MG63 (cell line): ENCODE results near the gene LRRC26. TPM values are rescaled to one million over a fixed set of nuclear protein-coding genes. Genes with fewer than 3 reads are reported as not detected.
A peak's percentile ranks its signal among the peaks of the same experiment; 100 is the strongest.

ENCODE experiments used
- DNase-seq: peaks from one replicate; pipeline ENCODE4 v3.0.0-alpha.2; 2020
- H3K27me3 ChIP-seq: fragments of 250-450 bp; sonication (Bioruptor Pico); 2 replicates; pipeline ENCODE4 v1.5.1; 2020; ENCODE audit warnings: mild to moderate bottlenecking, moderate library complexity
- H3K36me3 ChIP-seq: fragments of 250-450 bp; sonication (Bioruptor Pico); 2 replicates; pipeline ENCODE4 v1.5.1; 2020; ENCODE audit warnings: mild to moderate bottlenecking, moderate library complexity
- H3K4me3 ChIP-seq: fragments of 250-450 bp; sonication (Bioruptor Pico); 2 replicates; pipeline ENCODE4 v1.5.1; 2020; ENCODE audit warnings: mild to moderate bottlenecking, moderate library complexity
- H3K9me3 ChIP-seq: fragments of 250-450 bp; sonication (Bioruptor Pico); 2 replicates; pipeline ENCODE4 v1.5.1; 2020; ENCODE audit warnings: mild to moderate bottlenecking, moderate library complexity
- total RNA-seq: library from RNA; depleted of rRNA; stranded (reverse); fragments of >200 nt; shearing (Covaris generic); gene quantifications from 2 replicates; pipeline ENCODE4 v1.2.3, GENCODE V29; 2014; ENCODE audit warnings: low replicate concordance; rRNA removed

The LRRC26 gene
- total RNA-seq: not detected in 2 replicates

GRCh38 chr9:137169896-137170358 is at the start of gene LRRC26:
TSS of gene LRRC26 (minus strand) at chr9:137170051. CDS start at chr9:137169943, 108 bp downstream.
- peaks cover 26% of the 10 kb centered on the region for H3K27me3 ChIP-seq
- no peaks in the 10 kb centered on the region for H3K9me3 ChIP-seq
- no peak for DNase-seq
- no peak within 1 kb of the TSS; the same call in 1 of the 2 replicates for H3K4me3 ChIP-seq
- no peaks in the 10 kb centered on the region for H3K36me3 ChIP-seq

GRCh38 chr9:137218754-137219271 is 49.0 kb upstream of the LRRC26 start:
- peak; percentile 46 for DNase-seq
- Histone ChIP-seq H3K27me3 (no peaks in the 10 kb centered on the region), H3K9me3 (no peaks in the 10 kb centered on the region), H3K36me3 (no peaks in the 10 kb centered on the region; the same call in 1 of the 2 replicates), H3K4me3 (no peak overlapping the region)

GRCh38 chr9:137218212-137218753 is 48.4 kb upstream of the LRRC26 start:
- H3K9me3 ChIP-seq: no peaks in the 10 kb centered on the region
- no peak for DNase-seq
- H3K4me3 ChIP-seq: no peak overlapping the region

GRCh38 chr9:137217276-137218211 is 47.7 kb upstream of the LRRC26 start:
- H3K27me3 ChIP-seq: no peaks in the 10 kb centered on the region
- no peak for DNase-seq
- H3K36me3 ChIP-seq: peaks cover 2% of the 10 kb centered on the region; the same call in 1 of the 2 replicates
- no peak overlapping the region for H3K4me3 ChIP-seq
- H3K9me3 ChIP-seq: no peaks in the 10 kb centered on the region

More at GRCh38 chr9:137218212-137218753, 48.4 kb upstream of the LRRC26 start:
- Histone ChIP-seq H3K36me3 (no peaks in the 10 kb centered on the region; the same call in 1 of the 2 replicates), H3K27me3 (no peaks in the 10 kb centered on the region)

- no peak for DNase-seq
- Histone ChIP-seq H3K36me3 (peaks cover 2% of the 10 kb centered on the region; the same call in 1 of the 2 replicates), H3K27me3 (no peaks in the 10 kb centered on the region), H3K4me3 (no peak overlapping the region), H3K9me3 (no peaks in the 10 kb centered on the region)
Measured at GRCh38 chr9:137216188-137216965, 46.5 kb upstream of the LRRC26 start.

GRCh38 chr9:137215196-137215986 is 45.5 kb upstream of the LRRC26 start:
- Histone ChIP-seq H3K36me3 (peaks cover 2% of the 10 kb centered on the region; the same call in 1 of the 2 replicates), H3K4me3 (no peak overlapping the region), H3K27me3 (no peaks in the 10 kb centered on the region), H3K9me3 (no peaks in the 10 kb centered on the region)
- DNase-seq: no peak

- DNase-seq: no peak
- no peak overlapping the region for H3K4me3 ChIP-seq
- H3K9me3 ChIP-seq: no peaks in the 10 kb centered on the region
- H3K36me3 ChIP-seq: peaks cover 2% of the 10 kb centered on the region; the same call in 1 of the 2 replicates
- no peaks in the 10 kb centered on the region for H3K27me3 ChIP-seq
Measured at GRCh38 chr9:137214620-137215019, 44.8 kb upstream of the LRRC26 start.

- Histone ChIP-seq H3K27me3 (no peaks in the 10 kb centered on the region), H3K36me3 (peaks cover 2% of the 10 kb centered on the region; the same call in 1 of the 2 replicates), H3K9me3 (no peaks in the 10 kb centered on the region), H3K4me3 (no peak overlapping the region)
- DNase-seq: no peak
Measured at GRCh38 chr9:137213160-137214060, 43.6 kb upstream of the LRRC26 start.

- Histone ChIP-seq H3K36me3 (peaks cover 5% of the 10 kb centered on the region), H3K9me3 (no peaks in the 10 kb centered on the region), H3K4me3 (no peak overlapping the region), H3K27me3 (no peaks in the 10 kb centered on the region)
- no peak for DNase-seq
Measured at GRCh38 chr9:137212520-137212919, 42.7 kb upstream of the LRRC26 start.

- Histone ChIP-seq H3K36me3 (peaks cover 13% of the 10 kb centered on the region), H3K27me3 (no peaks in the 10 kb centered on the region), H3K9me3 (no peaks in the 10 kb centered on the region), H3K4me3 (no peak overlapping the region)
- no peak for DNase-seq
Measured at GRCh38 chr9:137211532-137211931, 41.7 kb upstream of the LRRC26 start.

- peaks cover 17% of the 10 kb centered on the region for H3K36me3 ChIP-seq
- H3K4me3 ChIP-seq: peak overlapping the region; percentile 82
- no peaks in the 10 kb centered on the region for H3K9me3 ChIP-seq
- DNase-seq: no peak
- H3K27me3 ChIP-seq: no peaks in the 10 kb centered on the region
Measured at GRCh38 chr9:137206602-137207001, 36.8 kb upstream of the LRRC26 start.

- H3K9me3 ChIP-seq: no peaks in the 10 kb centered on the region
- DNase-seq: peak; percentile 90
- H3K27me3 ChIP-seq: no peaks in the 10 kb centered on the region
- H3K36me3 ChIP-seq: peaks cover 17% of the 10 kb centered on the region
- peak within 1 kb of the TSS; percentile 82 for H3K4me3 ChIP-seq
Measured at GRCh38 chr9:137205126-137206069, 35.5 kb upstream of the LRRC26 start, which contains the start of the genes NDOR1 and TMEM203. TSS of gene NDOR1 (plus strand) at chr9:137205700. CDS start at chr9:137205778, 78 bp downstream. TSS of gene TMEM203 (minus strand) at chr9:137205648. CDS start at chr9:137205414, 234 bp downstream.

- DNase-seq: no peak
- Histone ChIP-seq H3K9me3 (no peaks in the 10 kb centered on the region), H3K27me3 (no peaks in the 10 kb centered on the region), H3K36me3 (peaks cover 17% of the 10 kb centered on the region), H3K4me3 (peak overlapping the region; percentile 82)
Measured at GRCh38 chr9:137204731-137205125, 34.9 kb upstream of the LRRC26 start.

GRCh38 chr9:137202966-137203365 is 33.1 kb upstream of the LRRC26 start:
- DNase-seq: no peak
- Histone ChIP-seq H3K4me3 (no peak overlapping the region), H3K9me3 (no peaks in the 10 kb centered on the region), H3K27me3 (no peaks in the 10 kb centered on the region), H3K36me3 (peaks cover 17% of the 10 kb centered on the region)
